WTC11 (cell line): ENCODE measurements around the gene LOXL1.

Experiments
- CREB1 ChIP-seq: sonication (generic); formaldehyde crosslinking; IDR thresholded peaks from 2 replicates; pipeline ENCODE4 v1.8.0; 2023; ENCODE audit warnings: mild to moderate bottlenecking, missing genetic modification reagents
- CTCF ChIP-seq: fragments of 200-600 bp; IDR thresholded peaks from 2 replicates; pipeline ENCODE4 v1.8.0; 2022; ENCODE audit warnings: antibody characterized with exemption
- E2F4 ChIP-seq: sonication (generic); formaldehyde crosslinking; IDR thresholded peaks from 2 replicates; pipeline ENCODE4 v1.8.1; 2022; ENCODE audit warnings: low read depth, mild to moderate bottlenecking, moderate library complexity, missing genetic modification reagents, borderline replicate concordance
- FOXK1 ChIP-seq: sonication (generic); formaldehyde crosslinking; IDR thresholded peaks from 2 replicates; pipeline ENCODE4 v1.8.0; 2022; ENCODE audit warnings: mild to moderate bottlenecking, moderate library complexity, missing genetic modification reagents
- MAX ChIP-seq: sonication (generic); formaldehyde crosslinking; IDR thresholded peaks from 2 replicates; pipeline ENCODE4 v1.8.0; 2022; ENCODE audit warnings: mild to moderate bottlenecking, missing genetic modification reagents
- MYBL2 ChIP-seq: sonication (generic); formaldehyde crosslinking; IDR thresholded peaks from 2 replicates; pipeline ENCODE4 v1.8.1; 2023; ENCODE audit warnings: mild to moderate bottlenecking, moderate library complexity, missing genetic modification reagents
- SMAD4 ChIP-seq: sonication (generic); formaldehyde crosslinking; IDR thresholded peaks from 2 replicates; pipeline ENCODE4 v1.8.0; 2022; ENCODE audit warnings: mild to moderate bottlenecking, missing genetic modification reagents
- USF1 ChIP-seq: sonication (generic); formaldehyde crosslinking; IDR thresholded peaks from 2 replicates; pipeline ENCODE4 v1.8.0; 2022; ENCODE audit warnings: mild to moderate bottlenecking, missing genetic modification reagents
- USF2 ChIP-seq: sonication (generic); formaldehyde crosslinking; IDR thresholded peaks from 2 replicates; pipeline ENCODE4 v1.8.1; 2023; ENCODE audit warnings: mild to moderate bottlenecking, missing genetic modification reagents, moderate library complexity
- ZNF263 ChIP-seq: sonication (generic); formaldehyde crosslinking; IDR thresholded peaks from 2 replicates; pipeline ENCODE4 v1.8.1; 2022; ENCODE audit warnings: low read depth, mild to moderate bottlenecking, moderate library complexity, missing genetic modification reagents

GRCh38 chr15:73982222-73982962 lies 56.1 kb downstream of the LOXL1 start:
- TF ChIP-seq USF2 (CRISPR knock-in tag) (no peak), E2F4 (CRISPR knock-in tag) (no peak), ZNF263 (CRISPR knock-in tag) (no peak), MAX (CRISPR knock-in tag) (no peak), CTCF (no peak), USF1 (CRISPR knock-in tag) (no peak), SMAD4 (no peak), FOXK1 (no peak), MYBL2 (no peak), CREB1 (CRISPR knock-in tag) (no peak)
